Stimulated activated CD4-positive, alpha-beta T cell treated with anti-CD3 and anti-CD28 coated beads, Interleukin-4, amount 100 ng/mL, for 48 hours (primary cell): ENCODE results near the gene OR2V2.
"Not testable (repeated sequence)": the region's sequence is repeated elsewhere in the genome, so short reads cannot be mapped to it uniquely, and the experiment has no call there.

Experiments
- DNase-seq, 2 donors: peaks; one replicate each; pipeline ENCODE4 v3.0.0-alpha.2; 2020; ENCODE audit warnings: low read depth in 2 of 2

The OR2V2 gene

DNA sequence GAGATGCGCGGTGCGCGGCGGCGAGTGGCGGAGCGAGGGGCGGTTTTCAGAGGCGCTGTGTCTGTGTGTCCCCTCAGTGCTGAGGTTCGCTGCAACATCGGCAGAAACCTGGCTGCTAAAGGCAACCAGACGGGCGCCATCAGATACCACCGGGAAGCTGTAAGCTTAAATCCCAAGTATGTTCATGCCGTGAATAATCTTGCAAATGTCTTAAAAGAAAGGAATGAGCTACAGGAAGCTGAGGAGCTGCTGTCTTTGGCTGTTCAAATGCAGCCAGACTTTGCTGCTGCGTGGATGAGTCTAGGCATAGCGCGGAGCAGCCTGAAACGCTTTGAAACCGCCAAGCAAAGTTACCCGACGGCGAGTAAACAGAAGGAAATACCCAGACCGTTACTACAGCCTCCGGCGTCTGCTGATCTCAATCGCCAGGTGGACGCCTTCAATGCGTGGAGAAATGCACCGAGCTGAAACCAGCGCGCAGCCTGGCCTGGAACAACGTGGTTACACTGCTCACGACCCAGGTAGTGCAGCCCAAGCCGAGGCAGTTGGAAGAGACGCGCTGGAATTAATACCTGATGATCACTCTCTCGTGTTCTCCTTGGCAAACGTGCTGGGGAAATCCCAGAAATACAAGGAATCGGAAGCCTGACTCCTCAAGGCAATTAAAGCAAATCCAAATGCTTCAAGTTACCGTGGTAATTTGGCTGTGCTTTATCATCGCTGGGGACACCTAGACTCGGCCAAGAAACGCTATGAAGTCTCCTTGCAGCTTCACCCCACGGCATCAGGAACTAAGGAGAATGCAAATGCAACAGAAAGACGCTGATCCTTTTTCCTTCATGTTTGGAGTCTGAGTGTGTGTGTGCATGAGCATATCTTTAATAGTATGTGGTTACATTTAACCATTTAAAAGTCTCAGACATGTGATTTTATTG, 32.3 kb upstream of the OR2V2 start:
- no peak for DNase-seq

GRCh38 chr5:181118369-181118768, 29.0 kb upstream of the OR2V2 start:
- no peak for DNase-seq

- DNase-seq, result no peak
Measured at GRCh38 chr5:181119105-181119504, 28.3 kb upstream of the OR2V2 start.

- no peak for DNase-seq
Measured at GRCh38 chr5:181120306-181120705, 27.1 kb upstream of the OR2V2 start.

- no peak for DNase-seq
Measured at GRCh38 chr5:181120761-181121160, 26.6 kb upstream of the OR2V2 start.

DNA sequence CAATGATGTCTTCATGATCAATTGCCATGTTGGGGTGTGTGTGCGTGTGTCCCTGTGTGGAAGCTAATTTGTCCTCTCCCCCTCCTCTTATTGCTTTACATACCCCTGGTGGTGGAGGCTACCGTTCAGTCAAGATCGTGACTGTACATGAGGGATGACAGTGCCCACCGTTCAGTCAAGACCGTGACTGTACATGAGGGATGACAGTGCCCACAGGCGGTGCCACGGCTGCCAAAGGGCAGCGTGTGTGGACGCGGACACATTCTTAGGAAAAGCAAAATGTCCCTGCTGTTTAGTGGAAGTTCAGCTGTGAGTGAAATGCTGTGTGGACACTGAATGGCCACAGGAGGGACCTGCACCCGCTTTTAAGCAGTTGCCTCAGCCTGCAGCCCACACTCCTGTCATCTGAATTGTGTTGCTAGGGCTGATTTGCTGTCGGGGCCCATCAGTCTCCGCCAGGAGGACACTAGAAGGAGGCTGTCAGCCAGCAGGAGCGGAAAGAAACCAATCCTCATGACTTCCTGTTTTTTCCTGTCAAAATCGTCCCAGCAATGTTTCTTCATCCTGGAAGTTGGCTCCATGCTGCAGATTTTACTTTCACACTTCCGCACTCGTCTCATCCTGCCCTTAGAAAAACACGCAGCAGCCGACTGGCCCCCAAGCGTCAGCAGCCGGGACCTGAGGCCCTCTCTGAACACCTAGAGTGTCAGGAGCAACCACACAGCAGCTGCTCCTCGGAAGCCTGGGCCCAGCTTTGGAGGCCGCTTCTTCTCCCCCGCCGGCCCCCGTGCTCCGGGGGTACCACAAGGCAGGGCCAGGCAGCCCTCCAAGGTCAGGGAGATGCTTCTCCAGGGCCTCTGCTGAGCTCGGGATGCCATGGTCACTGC, 25.5 kb upstream of the OR2V2 start:
- no peak for DNase-seq

DNA sequence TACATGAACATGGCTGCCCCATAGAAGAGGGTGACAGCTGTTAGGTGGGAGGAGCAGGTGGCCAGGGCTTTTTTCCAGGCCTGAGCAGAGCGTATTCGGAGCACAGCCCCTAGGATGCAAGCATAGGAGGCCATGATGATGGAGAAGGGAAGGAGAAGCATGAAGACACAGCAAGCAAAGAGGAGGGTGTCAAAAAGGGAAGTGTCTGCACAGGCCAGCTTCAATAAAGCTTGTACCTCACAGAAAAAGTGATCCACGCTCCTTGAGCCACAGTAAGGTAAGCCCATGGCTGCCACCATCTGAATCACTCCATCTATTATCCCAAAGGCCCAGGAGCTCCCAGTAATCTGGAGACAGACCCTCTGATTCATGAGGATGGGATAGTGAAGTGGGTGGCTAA, 22.9 kb upstream of the OR2V2 start:
- no peak for DNase-seq

- DNase-seq, result no peak
Measured at GRCh38 chr5:181126841-181127240, 20.5 kb upstream of the OR2V2 start.

DNA sequence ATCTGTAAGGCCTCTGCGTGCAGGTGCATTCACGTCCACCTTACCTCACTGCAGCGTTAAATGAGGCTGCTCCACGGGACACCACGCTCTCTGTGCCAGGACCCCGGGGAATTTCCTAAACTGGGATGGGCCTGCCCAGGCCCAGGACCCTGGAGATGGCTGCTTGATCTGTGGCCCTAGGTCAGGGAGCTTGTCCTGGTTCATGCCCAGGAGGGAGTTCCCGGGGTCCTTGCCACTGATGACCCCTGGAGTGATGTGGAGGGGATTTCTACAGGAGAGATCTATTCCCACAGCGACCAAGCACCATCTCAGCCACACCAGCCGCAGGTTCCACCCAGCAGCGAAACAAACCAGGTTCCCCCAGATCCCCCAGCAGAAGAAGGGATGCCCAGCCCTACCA, 19.9 kb upstream of the OR2V2 start:
- no peak for DNase-seq

GRCh38 chr5:181127907-181128626, 19.3 kb upstream of the OR2V2 start:
- no peak for DNase-seq

DNA sequence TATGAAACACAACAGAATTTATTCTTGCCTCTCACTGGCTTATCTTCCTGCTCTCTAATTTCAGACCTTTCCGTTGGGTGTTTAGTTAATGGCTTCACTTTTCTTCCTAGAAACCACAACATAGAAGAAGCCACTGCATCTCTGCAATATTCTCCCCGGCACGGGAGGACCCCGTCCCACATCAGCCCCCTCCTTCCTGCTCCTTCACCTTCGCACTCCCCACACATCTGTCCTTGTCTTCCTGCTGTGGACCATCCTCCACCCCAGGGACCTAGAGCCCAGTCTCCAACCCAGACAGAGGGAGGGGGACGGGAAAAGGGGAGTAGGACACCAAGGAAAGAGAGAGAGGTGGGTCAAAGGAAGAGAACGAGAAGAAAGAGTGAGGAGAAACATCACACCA, 17.8 kb upstream of the OR2V2 start:
- DNase-seq, result no peak

DNA sequence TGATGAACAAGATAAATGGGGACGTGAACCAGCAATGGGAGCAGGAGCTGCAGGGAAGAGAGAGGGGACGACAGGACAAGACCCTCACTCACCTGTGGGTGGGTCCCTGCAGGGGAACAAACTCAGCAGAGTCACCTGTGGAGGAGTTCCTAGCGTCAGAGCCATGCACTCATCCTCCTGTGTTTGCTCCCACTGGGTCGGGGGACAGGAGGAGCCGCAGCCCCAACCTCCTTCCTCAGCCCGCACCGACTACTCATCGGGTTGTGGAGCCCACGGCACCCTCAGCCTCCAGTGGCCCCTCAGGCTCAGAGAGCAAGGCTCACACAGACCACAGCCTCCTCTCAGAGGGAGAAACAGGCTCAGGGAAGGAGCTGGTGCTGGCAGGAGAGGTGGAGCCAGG, 17.3 kb upstream of the OR2V2 start:
- not testable (repeated sequence) for DNase-seq

GRCh38 chr5:181130832-181131496, 16.4 kb upstream of the OR2V2 start, which contains the start of gene OR2V1:
Gene OR2V1 (minus strand): TSS chr5:181131169. CDS start chr5:181125304, 5,865 bp downstream.
- no peak for DNase-seq

DNA sequence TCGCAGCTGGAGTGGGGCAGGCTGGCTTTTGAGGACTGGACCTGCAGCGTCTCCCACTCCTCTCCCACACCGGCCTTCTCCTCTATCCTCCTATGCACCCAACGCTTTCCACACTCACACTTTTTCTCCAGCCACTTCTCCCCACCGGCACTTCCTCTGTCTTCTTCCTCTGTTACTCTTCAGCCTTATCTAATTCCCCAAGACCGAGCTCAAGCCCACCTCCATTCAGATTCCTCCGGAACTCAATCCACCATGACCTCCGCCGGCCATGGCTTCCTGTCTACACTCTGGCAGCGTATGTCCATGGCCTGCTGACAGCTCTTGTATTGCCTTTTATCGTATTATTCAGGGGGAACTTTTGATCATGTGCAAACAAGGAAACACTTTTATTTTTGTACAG, 15.9 kb upstream of the OR2V2 start:
- no peak for DNase-seq

DNA sequence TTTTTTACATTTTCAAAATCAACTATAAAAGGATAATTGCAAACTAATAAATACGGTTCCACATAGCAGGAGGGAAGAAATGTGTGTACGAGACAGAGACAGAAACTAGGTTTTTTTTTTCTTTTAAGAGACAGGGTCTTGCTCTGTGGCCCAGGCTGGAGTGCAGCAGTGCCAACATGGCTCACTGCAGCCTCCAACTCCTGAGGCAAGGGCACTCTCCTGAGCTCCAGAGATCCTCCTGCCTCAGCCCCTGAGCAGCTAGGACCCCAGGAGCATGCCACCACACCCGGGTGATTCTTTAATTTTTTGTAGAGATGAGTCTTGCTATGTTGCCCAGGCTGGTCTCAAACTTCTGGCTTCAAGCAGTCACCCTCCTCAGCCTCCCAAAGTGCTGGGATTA, 14.3 kb upstream of the OR2V2 start:
- DNase-seq, result no peak

DNA sequence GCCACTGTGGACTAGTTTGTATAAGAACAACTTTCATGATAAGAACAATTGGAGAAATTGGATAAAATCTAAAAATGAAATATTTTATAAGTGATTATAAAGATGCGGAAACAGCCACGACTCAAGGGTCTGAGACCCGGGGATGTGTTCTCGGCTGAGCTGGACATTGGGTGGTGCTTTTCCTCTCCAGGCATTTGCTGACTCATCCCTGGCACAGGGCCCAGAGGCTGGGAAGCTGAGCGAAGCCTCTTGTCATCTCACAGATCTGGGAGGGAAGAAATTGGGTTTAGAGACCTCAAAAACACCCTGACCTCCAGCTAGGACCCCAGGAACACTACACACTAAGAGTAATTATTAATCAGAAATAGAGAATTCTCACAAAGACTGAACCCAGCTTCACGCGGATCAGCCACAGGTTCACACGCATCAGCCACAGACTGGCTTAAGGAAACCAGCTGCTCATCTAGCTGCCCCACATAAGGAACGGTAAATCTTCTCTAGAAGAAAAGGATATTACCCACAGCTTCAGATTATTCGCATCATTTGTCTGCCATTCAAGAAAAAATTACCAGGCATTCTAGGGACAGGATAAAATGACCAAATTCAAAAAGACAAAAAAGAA, 13.7 kb upstream of the OR2V2 start:
- no peak for DNase-seq

- no peak for DNase-seq
Measured at GRCh38 chr5:181134259-181134658, 13.1 kb upstream of the OR2V2 start.

GRCh38 chr5:181136361-181136955, 10.9 kb upstream of the OR2V2 start:
- DNase-seq, result no peak

DNA sequence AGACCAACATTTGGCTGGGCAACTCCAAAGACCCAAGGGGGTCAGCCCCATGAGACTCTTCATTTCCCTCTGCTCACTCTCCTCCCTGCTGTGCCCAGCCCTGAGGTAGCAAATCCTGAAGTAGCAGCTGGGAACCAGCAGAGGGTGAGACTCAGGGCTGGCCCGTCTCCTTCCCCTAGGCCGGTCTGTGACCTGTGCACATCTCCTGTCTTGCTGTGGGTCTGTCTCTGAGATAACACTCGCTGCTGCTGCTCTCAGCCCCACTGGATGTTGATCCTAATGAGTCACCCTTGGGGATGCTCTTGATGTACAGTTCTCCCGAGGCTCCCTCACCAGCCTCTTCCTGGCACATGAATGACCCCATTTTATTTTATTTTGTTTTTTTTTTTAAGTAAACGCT, 9.1 kb upstream of the OR2V2 start:
- no peak for DNase-seq

GRCh38 chr5:181140766-181141165, 6.6 kb upstream of the OR2V2 start:
- DNase-seq, result no peak

DNA sequence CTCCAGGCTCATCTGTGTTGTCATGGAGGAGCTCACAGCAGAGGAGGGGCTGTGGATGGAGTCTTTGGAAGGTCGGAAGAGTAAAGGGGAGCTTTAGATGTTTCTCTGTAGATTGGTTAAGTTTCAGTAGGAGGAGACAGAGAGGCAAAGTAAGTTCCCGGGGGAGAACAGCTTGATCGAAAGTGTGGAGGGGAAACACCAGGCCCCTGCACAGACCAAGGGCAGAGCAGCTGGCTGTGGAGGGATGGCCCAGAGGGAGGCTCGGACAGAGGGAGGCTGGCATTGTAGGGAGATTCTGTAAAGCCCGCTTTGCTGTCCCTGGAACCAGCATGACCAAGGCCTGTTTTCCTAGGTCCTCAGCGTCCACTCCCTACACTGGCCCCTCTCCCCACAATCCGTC, 5.3 kb upstream of the OR2V2 start:
- DNase-seq, result no peak
